ENCODE measurements around the gene LHX5.
A peak's percentile ranks its signal among the peaks of the same experiment; 100 is the strongest.

DNA sequence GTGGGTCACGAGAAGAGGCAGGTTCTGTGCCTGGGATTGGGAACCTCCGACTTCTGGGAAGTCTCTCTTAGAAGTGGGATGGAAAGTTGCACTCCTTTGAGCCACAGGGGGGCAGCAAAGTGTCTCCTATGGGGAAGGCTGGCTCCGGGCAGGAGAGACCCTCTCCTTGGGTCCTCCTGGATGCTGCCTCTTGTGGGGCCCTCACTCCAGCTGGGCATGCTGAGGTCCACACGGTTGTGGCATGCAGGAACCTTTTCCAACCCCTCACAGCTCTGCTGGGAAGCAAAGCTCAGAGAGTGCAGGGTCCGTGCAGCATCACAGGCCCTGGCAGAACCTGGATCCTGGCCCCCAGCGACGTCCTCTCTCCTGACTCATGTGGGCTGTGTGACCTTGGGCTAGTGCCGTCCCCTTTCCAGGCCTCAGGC, 32.1 kb downstream of the LHX5 start:
- TF ChIP-seq, protein P1, sequence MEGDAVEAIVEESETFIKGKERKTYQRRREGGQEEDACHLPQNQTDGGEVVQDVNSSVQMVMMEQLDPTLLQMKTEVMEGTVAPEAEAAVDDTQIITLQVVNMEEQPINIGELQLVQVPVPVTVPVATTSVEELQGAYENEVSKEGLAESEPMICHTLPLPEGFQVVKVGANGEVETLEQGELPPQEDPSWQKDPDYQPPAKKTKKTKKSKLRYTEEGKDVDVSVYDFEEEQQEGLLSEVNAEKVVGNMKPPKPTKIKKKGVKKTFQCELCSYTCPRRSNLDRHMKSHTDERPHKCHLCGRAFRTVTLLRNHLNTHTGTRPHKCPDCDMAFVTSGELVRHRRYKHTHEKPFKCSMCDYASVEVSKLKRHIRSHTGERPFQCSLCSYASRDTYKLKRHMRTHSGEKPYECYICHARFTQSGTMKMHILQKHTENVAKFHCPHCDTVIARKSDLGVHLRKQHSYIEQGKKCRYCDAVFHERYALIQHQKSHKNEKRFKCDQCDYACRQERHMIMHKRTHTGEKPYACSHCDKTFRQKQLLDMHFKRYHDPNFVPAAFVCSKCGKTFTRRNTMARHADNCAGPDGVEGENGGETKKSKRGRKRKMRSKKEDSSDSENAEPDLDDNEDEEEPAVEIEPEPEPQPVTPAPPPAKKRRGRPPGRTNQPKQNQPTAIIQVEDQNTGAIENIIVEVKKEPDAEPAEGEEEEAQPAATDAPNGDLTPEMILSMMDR (conservative IDR thresholded peaks at IDR 0.05 in 1 of 2, IDR thresholded peaks at IDR 0.05 in 1 of 2; ENCODE audit: extremely low read depth in 1 of 2, insufficient read depth in 1 of 2, low read depth in 1 of 2, low read length in 2 of 2): peak; percentile 49 to 74
- TF ChIP-seq EZH2 (IDR thresholded peaks at IDR 0.05; ENCODE audit: borderline replicate concordance, low read length): no peak
